ENCODE results near the gene MSANTD1.

MSANTD1 gene
- total RNA-seq, result 0.35 to 3.5 (median 2.0) reads per million in 3 donors

DNA sequence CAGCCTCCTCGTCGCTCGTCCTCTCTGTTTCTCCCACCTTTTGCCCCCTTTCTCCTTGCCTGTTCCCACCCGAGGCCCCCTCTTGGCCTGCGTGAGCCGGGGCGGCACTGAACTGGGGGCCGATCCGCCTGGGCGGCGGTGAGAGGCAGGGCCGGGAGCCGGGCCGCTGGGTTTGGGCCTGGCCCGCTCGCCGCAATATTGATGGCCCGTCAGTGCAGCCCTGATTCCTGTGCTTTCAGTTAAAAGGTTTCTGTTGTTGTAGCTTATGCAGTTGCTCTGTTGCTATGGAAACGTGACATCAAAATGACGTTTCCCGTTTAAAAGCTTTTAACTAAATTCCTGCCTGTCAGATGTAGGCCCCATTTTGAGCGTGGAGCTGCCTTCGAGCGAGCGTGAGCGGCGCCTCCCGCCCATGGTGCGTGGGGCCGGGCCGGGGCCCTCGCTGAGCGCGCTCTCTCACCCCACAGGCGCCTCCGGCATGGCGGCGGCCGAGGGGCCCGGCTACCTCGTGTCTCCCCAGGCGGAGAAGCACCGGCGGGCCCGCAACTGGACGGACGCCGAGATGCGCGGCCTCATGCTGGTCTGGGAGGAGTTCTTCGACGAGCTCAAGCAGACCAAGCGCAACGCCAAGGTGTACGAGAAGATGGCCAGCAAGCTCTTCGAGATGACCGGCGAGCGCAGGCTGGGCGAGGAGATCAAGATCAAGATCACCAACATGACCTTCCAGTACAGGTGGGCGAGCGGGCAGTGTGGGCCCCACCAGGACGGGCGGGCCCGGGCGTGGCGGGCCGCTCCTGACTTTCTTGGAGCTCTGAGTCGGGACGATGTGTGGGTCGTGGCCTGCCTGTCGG, at the start of gene MSANTD1:
Gene MSANTD1 (plus strand): TSS at position 349 of the 851 bp plus-strand sequence. CDS start 64 bp downstream, at position 413.
- Histone ChIP-seq H3K9me3 (ENCODE audit: control insufficient read depth, low read length) (no peaks in the 10 kb centered on the region), H3K27ac (ENCODE audit: insufficient read depth, low read length, poor library complexity, severe bottlenecking) (no peak within 1 kb of the TSS), H3K4me3 (ENCODE audit: insufficient read depth, low read depth, low read length, poor library complexity, severe bottlenecking) (no peak within 1 kb of the TSS), H3K27me3 (replicated peaks; ENCODE audit: control insufficient read depth, insufficient read depth, low read length, poor library complexity, severe bottlenecking) (no peaks in the 10 kb centered on the region), H3K4me1 (ENCODE audit: control insufficient read depth, insufficient read depth, low read length, poor library complexity, severe bottlenecking) (no peaks in the 10 kb centered on the region), H3K36me3 (ENCODE audit: control insufficient read depth, insufficient read depth, low read length) (peaks cover 3% of the 10 kb centered on the region)
- no peak for DNase-seq

DNA sequence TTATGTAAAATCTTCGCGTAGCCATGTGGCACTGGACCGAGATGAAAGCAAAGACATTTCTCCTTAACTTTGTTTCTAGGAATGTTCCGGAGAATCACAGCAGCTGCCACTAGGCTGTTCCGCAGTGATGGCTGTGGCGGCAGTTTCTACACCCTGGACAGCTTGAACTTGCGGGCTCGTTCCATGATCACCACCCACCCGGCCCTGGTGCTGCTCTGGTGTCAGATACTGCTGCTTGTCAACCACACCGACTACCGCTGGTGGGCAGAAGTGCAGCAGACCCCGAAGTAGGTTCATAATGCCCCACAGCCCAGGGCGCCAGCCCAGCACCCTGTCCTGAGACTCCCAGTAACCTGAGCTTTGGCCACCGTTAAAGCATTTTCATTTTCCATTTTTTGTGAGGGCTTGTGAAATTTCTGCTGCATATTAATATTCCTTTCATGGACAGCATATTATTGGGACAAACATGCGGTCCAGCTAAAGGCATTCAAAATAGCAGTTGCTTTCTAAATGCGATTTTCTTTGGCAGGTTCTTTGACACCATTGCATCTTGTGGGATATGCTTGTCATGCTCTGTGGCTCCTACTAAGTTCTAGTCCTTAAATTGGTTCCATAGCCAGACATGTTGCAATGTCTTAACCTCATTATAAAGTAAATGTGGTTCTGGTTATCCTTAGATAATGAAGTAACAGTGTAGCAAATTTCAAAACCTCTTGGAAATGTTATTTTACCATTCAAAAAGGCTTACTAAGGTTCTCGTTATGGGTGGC, 49.1 kb upstream of the MSANTD1 start:
- Histone ChIP-seq H3K4me3 (ENCODE audit: insufficient read depth, low read depth, low read length, poor library complexity, severe bottlenecking) (no peak overlapping the region), H3K36me3 (ENCODE audit: control insufficient read depth, insufficient read depth, low read length) (no peaks in the 10 kb centered on the region), H3K27me3 (replicated peaks; ENCODE audit: control insufficient read depth, insufficient read depth, low read length, poor library complexity, severe bottlenecking) (no peaks in the 10 kb centered on the region), H3K27ac (ENCODE audit: insufficient read depth, low read length, poor library complexity, severe bottlenecking) (no peak overlapping the region), H3K9me3 (ENCODE audit: control insufficient read depth, low read length) (no peaks in the 10 kb centered on the region), H3K4me1 (ENCODE audit: control insufficient read depth, insufficient read depth, low read length, poor library complexity, severe bottlenecking) (peaks cover 44% of the 10 kb centered on the region)
- no peak for DNase-seq

DNA sequence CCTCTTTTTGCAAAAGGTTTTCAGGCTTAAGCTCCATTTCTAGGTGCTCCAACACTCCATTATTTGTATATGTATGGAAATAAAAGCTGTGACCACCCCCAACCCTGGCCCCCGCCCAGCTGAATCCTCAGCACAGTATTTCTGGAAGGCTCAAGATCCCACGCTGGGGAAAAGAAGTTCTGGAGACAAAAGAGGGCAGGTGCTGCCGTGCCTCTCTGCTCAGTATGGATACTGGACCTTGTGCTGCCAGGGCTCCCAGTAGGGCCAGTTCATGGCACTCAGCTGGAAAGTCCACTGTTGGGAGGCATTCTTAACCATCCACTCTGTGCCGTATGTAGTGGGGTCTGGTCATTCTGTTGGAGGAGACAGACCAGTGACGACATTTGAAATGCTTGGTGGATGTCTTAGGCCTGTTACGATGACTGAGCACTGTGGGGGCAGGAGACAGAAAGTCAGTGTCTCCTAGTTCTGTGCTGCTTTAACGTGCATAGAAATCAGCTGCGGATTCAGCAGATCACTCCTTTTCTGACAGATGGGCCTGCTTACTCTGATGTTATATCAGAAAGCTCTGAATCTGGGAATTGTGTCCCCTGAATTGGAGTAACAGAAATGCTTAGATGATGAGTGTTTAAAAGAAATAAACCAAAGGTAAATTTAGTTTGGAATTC, 48.4 kb upstream of the MSANTD1 start:
- DNase-seq, result no peak
- no peaks in the 10 kb centered on the region for H3K27me3 ChIP-seq (replicated peaks; ENCODE audit: control insufficient read depth, insufficient read depth, low read length, poor library complexity, severe bottlenecking)

GRCh38 chr4:3201718-3202702, 46.9 kb upstream of the MSANTD1 start:
- H3K27ac ChIP-seq (ENCODE audit: insufficient read depth, low read length, poor library complexity, severe bottlenecking), result no peak overlapping the region

More for the DNA sequence above, 48.4 kb upstream of the MSANTD1 start:
- H3K36me3 ChIP-seq (ENCODE audit: control insufficient read depth, insufficient read depth, low read length), result no peaks in the 10 kb centered on the region
- peaks cover 43% of the 10 kb centered on the region for H3K4me1 ChIP-seq (ENCODE audit: control insufficient read depth, insufficient read depth, low read length, poor library complexity, severe bottlenecking)
- H3K4me3 ChIP-seq (ENCODE audit: insufficient read depth, low read depth, low read length, poor library complexity, severe bottlenecking), result no peak overlapping the region
- H3K9me3 ChIP-seq (ENCODE audit: control insufficient read depth, low read length), result no peaks in the 10 kb centered on the region
- H3K27ac ChIP-seq (ENCODE audit: insufficient read depth, low read length, poor library complexity, severe bottlenecking), result no peak overlapping the region

DNA sequence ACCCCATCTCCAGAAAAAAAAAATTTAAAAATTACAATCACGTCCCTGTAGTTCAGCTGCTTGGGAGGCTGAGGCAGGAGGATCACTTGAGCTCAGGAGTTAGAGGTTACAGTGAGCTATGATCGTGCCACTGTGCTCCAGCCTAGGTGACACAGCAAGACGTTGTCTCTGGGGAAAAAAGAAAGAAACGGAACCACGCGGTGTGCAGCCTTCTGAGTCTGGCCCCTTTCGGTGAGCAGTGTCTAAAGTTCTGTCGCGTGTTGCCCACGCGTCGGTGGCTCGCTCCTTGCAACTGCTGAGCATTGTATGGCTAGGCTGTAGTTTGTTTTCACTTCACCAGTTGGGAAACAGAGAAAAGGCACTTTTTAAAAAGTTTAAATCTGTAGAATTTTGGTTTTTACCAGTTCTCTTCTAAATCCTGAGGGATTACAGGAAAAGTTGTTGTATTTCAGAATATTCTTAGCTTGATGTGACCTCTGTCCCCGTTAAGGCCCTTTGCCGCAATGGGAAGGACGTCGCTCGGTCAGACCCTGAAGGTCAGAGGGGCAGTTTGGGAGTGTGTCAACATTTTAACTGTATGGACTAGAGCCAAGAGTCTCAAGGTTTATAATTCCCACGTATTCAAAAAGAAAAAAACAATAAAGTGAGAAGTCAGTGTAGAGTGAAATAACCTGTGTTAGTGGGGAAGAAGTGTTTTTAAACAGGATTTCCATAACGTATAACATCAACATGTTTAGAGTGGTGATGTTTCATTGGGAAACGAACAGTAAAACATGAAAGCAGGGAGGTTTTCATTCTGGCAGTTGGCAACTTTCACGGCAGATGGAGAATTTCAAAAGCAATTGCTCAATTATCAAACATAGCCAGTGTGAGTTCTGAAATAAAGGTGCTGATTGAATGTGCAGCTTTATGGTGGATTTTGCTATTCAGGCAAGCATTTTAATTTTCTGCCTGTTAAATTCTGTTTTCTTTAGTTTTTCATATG, 45.8 kb upstream of the MSANTD1 start:
- Histone ChIP-seq H3K27ac (ENCODE audit: insufficient read depth, low read length, poor library complexity, severe bottlenecking) (no peak overlapping the region), H3K27me3 (replicated peaks; ENCODE audit: control insufficient read depth, insufficient read depth, low read length, poor library complexity, severe bottlenecking) (no peaks in the 10 kb centered on the region), H3K9me3 (ENCODE audit: control insufficient read depth, low read length) (no peaks in the 10 kb centered on the region), H3K4me3 (ENCODE audit: insufficient read depth, low read depth, low read length, poor library complexity, severe bottlenecking) (no peak overlapping the region), H3K4me1 (ENCODE audit: control insufficient read depth, insufficient read depth, low read length, poor library complexity, severe bottlenecking) (peaks cover 21% of the 10 kb centered on the region), H3K36me3 (ENCODE audit: control insufficient read depth, insufficient read depth, low read length) (peaks cover 16% of the 10 kb centered on the region)
- DNase-seq, result no peak

More at GRCh38 chr4:3201718-3202702, 46.9 kb upstream of the MSANTD1 start:
- Histone ChIP-seq H3K36me3 (ENCODE audit: control insufficient read depth, insufficient read depth, low read length) (peaks cover 8% of the 10 kb centered on the region), H3K9me3 (ENCODE audit: control insufficient read depth, low read length) (no peaks in the 10 kb centered on the region), H3K27me3 (replicated peaks; ENCODE audit: control insufficient read depth, insufficient read depth, low read length, poor library complexity, severe bottlenecking) (no peaks in the 10 kb centered on the region), H3K4me3 (ENCODE audit: insufficient read depth, low read depth, low read length, poor library complexity, severe bottlenecking) (no peak overlapping the region), H3K4me1 (ENCODE audit: control insufficient read depth, insufficient read depth, low read length, poor library complexity, severe bottlenecking) (peaks cover 29% of the 10 kb centered on the region)
- DNase-seq, result peak; percentile 38 to 64 (median 57)

DNA sequence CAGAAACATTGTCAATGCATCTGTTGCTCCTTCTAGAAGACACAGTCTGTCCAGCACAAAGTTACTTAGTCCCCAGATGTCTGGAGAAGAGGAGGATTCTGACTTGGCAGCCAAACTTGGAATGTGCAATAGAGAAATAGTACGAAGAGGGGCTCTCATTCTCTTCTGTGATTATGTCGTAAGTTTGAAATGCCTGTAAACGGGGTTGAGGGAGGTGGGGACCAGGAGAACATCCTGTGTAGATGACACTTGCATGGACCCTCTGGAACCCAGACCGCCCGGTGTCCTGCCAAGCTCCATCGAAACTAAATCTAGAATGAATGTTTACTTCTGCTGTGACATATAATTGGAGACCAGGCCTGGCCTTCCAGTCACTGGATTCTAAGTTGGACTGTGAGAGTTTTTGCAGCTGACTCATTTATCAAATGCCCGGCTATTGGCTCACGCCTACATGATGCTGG, 45.0 kb upstream of the MSANTD1 start:
- Histone ChIP-seq H3K36me3 (ENCODE audit: control insufficient read depth, insufficient read depth, low read length) (peaks cover 20% of the 10 kb centered on the region), H3K4me3 (ENCODE audit: insufficient read depth, low read depth, low read length, poor library complexity, severe bottlenecking) (no peak overlapping the region), H3K27ac (ENCODE audit: insufficient read depth, low read length, poor library complexity, severe bottlenecking) (no peak overlapping the region), H3K4me1 (ENCODE audit: control insufficient read depth, insufficient read depth, low read length, poor library complexity, severe bottlenecking) (peaks cover 21% of the 10 kb centered on the region), H3K9me3 (ENCODE audit: control insufficient read depth, low read length) (no peaks in the 10 kb centered on the region), H3K27me3 (replicated peaks; ENCODE audit: control insufficient read depth, insufficient read depth, low read length, poor library complexity, severe bottlenecking) (no peaks in the 10 kb centered on the region)
- DNase-seq, result no peak

DNA sequence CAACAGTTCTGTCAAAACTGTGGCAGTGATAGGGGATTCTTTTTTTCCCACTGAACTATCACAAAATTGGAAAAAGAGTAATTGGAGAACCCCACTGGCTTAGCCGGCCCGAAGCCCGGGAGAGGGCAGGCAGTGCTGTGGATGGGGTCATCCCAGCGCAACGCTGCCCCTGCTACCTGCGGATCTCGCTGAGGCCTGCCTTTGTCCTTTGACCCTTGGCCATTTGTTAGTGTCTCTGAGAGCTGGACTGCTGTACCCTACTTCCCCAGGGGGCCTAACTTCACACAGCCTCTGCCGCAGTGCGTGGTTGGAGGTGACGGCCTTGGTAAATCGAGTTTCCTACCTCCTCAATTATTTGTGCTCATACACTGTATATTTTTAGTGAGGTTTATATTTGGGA, 43.0 kb upstream of the MSANTD1 start:
- peaks cover 19% of the 10 kb centered on the region for H3K4me1 ChIP-seq (ENCODE audit: control insufficient read depth, insufficient read depth, low read length, poor library complexity, severe bottlenecking)
- H3K27ac ChIP-seq (ENCODE audit: insufficient read depth, low read length, poor library complexity, severe bottlenecking), result no peak overlapping the region
- no peaks in the 10 kb centered on the region for H3K27me3 ChIP-seq (replicated peaks; ENCODE audit: control insufficient read depth, insufficient read depth, low read length, poor library complexity, severe bottlenecking)
- no peaks in the 10 kb centered on the region for H3K9me3 ChIP-seq (ENCODE audit: control insufficient read depth, low read length)
- H3K36me3 ChIP-seq (ENCODE audit: control insufficient read depth, insufficient read depth, low read length), result peaks cover 37% of the 10 kb centered on the region
- DNase-seq, result no peak
- no peak overlapping the region for H3K4me3 ChIP-seq (ENCODE audit: insufficient read depth, low read depth, low read length, poor library complexity, severe bottlenecking)

- Histone ChIP-seq H3K9me3 (ENCODE audit: control insufficient read depth, low read length) (no peaks in the 10 kb centered on the region), H3K4me1 (ENCODE audit: control insufficient read depth, insufficient read depth, low read length, poor library complexity, severe bottlenecking) (peaks cover 13% of the 10 kb centered on the region), H3K27ac (ENCODE audit: insufficient read depth, low read length, poor library complexity, severe bottlenecking) (no peak overlapping the region), H3K4me3 (ENCODE audit: insufficient read depth, low read depth, low read length, poor library complexity, severe bottlenecking) (no peak overlapping the region), H3K36me3 (ENCODE audit: control insufficient read depth, insufficient read depth, low read length) (peaks cover 37% of the 10 kb centered on the region), H3K27me3 (replicated peaks; ENCODE audit: control insufficient read depth, insufficient read depth, low read length, poor library complexity, severe bottlenecking) (no peaks in the 10 kb centered on the region)
- no peak for DNase-seq
Measured at GRCh38 chr4:3206439-3207100, 42.4 kb upstream of the MSANTD1 start.

Data from effector memory CD4-positive, alpha-beta T cell (primary cell).